Caco-2 (cell line): ENCODE data around the gene PCTP. TPM values are rescaled to one million over a fixed set of nuclear protein-coding genes. Genes with fewer than 3 reads are reported as not detected.

Experiments used
- BruUV-seq: library from RNA; stranded (reverse); fragments of 400-500 nt; replicated peaks from 2 replicates; lab custom pipeline; 2021; lab: Mats Ljungman, UMichigan
- CTCF ChIA-PET: fragments of 300-600 bp; sonication (Branson Sonifier 250); formaldehyde crosslinking; loops from one replicate; lab custom pipeline; 2022; ENCODE audit warnings: antibody characterized with exemption; lab: Charles Lee
- POLR2A ChIA-PET: fragments of 300-600 bp; sonication (Branson Sonifier 250); formaldehyde crosslinking; loops from one replicate; lab custom pipeline; 2022; ENCODE audit warnings: antibody characterized with exemption; lab: Charles Lee
- DNase-seq, 2 experiments: peaks; one replicate each; pipeline versions ENCODE4 v3.0.0 to v3.0.0-alpha.2; 2020 to 2022
- H3K27me3 ChIP-seq: replicated peaks from 2 replicates; pipeline ENCODE4 v1.6.0; 2011; ENCODE audit warnings: low read length; ENCODE audit not compliant: control insufficient read depth, insufficient read depth
- H3K36me3 ChIP-seq: 2 replicates; pipeline ENCODE4 v1.5.1; 2011; ENCODE audit warnings: low read length; ENCODE audit not compliant: control insufficient read depth, insufficient read depth
- H3K4me1 ChIP-seq: fragments of 250-450 bp; sonication (Bioruptor Pico); 2 replicates; pipeline ENCODE4 v1.5.1; 2020; ENCODE audit warnings: mild to moderate bottlenecking
- H3K4me3 ChIP-seq: 2 replicates; pipeline ENCODE4 v1.5.1; 2011; ENCODE audit warnings: low read depth, mild to moderate bottlenecking, control low read depth, low read length
- H3K9me3 ChIP-seq: fragments of 250-450 bp; sonication (Bioruptor Pico); 2 replicates; pipeline ENCODE4 v1.5.1; 2020; ENCODE audit warnings: mild to moderate bottlenecking, moderate library complexity
- H3K27ac Mint-ChIP-seq: one replicate; pipeline ENCODE4 v1.8.0; 2022; ENCODE audit warnings: mixed read lengths; ENCODE audit not compliant: unreplicated experiment
- H3K27me3 Mint-ChIP-seq: one replicate; pipeline ENCODE4 v1.8.0; 2022; ENCODE audit warnings: mixed read lengths; ENCODE audit not compliant: insufficient read depth, unreplicated experiment
- H3K36me3 Mint-ChIP-seq: one replicate; pipeline ENCODE4 v1.8.0; 2022; ENCODE audit warnings: mild to moderate bottlenecking, mixed read lengths; ENCODE audit not compliant: insufficient read depth, unreplicated experiment
- H3K4me1 Mint-ChIP-seq: one replicate; pipeline ENCODE4 v1.8.0; 2022; ENCODE audit warnings: low read depth, mixed read lengths; ENCODE audit not compliant: unreplicated experiment
- H3K4me3 Mint-ChIP-seq: one replicate; pipeline ENCODE4 v1.8.0; 2022; ENCODE audit warnings: mild to moderate bottlenecking, moderate library complexity, mixed read lengths; ENCODE audit not compliant: unreplicated experiment
- H3K9me3 Mint-ChIP-seq: one replicate; pipeline ENCODE4 v1.8.0; 2022; ENCODE audit warnings: mixed read lengths; ENCODE audit not compliant: unreplicated experiment
- CTCF ChIP-seq, 2 experiments: fragments of 200-600 bp in 1 of 2; IDR thresholded peaks; 1 replicate in 1 of 2; 2 replicates in 1 of 2; pipeline versions ENCODE4 v1.5.1 to v1.8.0; 2011 to 2022; ENCODE audit warnings: antibody characterized with exemption in 1 of 2, control low read depth in 1 of 2, inconsistent platforms in 1 of 2, low read depth in 1 of 2, low read length in 1 of 2, mild to moderate bottlenecking in 1 of 2, moderate library complexity in 1 of 2; ENCODE audit not compliant: insufficient read depth in 1 of 2, severe bottlenecking in 1 of 2, unreplicated experiment in 1 of 2
- intact Hi-C: fragments of 100-400 bp; cut with micrococcal nuclease; formaldehyde crosslinking; loops from one replicate; pipeline ENCODE4 v1.10.0; 2022; ENCODE audit not compliant: unreplicated experiment
- total RNA-seq: library from RNA; stranded (reverse); gene quantifications from 2 replicates; pipeline ENCODE4 v1.2.3, GENCODE V29; 2022

PCTP gene
- total RNA-seq, 1 experiment from 2014 or later, result 16.7 TPM

DNA sequence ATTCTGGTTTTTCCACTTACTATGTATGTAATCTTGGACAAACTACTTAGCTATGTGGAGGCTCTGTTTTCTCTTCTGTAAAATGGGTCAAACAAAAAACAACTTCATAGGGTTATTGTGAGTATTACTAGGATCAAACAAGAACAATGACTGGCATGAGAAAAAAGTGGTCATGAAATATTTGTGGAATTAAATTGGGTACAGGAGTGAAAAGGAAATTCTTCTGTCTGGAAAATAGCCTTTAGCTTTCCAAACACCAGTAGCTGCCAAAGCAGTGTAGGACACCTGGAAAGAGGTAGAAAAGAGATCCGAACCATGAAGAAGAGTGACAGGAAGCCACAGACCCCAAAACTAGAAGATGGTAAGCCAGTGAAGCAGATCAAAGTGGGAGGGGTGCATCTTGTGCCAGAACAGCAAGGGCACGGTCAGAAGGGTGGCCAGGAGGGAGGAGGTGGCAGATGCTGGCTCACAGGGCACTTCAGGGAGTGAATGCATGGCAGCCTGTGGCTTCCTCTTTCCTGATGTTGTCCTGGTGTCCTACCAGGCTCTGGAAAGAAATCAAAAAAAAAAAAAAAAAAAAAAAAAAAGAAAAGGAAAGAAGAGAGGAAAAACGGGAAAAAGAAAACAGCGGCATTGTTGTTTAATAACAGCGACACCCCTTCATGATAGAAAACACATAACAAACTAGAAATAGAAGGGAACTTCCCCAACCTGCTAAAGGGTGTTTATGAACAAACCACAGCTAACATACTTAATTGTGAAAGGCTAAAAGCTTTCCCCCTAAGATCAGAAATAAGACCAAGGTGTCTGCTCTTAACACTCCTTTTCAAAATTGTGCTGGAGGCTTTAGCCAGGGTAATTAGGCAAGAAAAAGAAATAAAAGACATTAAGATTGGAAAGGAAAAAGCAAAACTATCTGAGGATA, 67.9 kb downstream of the PCTP start:
- H3K27me3 Mint-ChIP-seq, result peaks cover 16% of the 10 kb centered on the region
- TF ChIP-seq CTCF (IDR thresholded peaks at IDR 0.05; ENCODE audit: insufficient read depth in 1 of 2, low read depth in 1 of 2, low read length in 1 of 2, severe bottlenecking in 1 of 2, unreplicated experiment in 1 of 2), result no peak
- H3K4me1 ChIP-seq, result no peaks in the 10 kb centered on the region
- H3K4me3 Mint-ChIP-seq, result no peak overlapping the region
- no peak overlapping the region for H3K27ac Mint-ChIP-seq
- CTCF ChIA-PET, result no interaction called here
- H3K9me3 Mint-ChIP-seq, result no peaks in the 10 kb centered on the region
- DNase-seq, result no peak
- H3K4me3 ChIP-seq, result no peak overlapping the region
- H3K9me3 ChIP-seq, result no peaks in the 10 kb centered on the region
- intact Hi-C loops, result no loop called here
- H3K27me3 ChIP-seq, result peaks cover 2% of the 10 kb centered on the region; the same call in 1 of the 2 replicates
- no TSS peak for BruUV-seq
- no peaks in the 10 kb centered on the region for H3K4me1 Mint-ChIP-seq
- POLR2A ChIA-PET, result no interaction called here
- no peaks in the 10 kb centered on the region for H3K36me3 Mint-ChIP-seq
- no peaks in the 10 kb centered on the region for H3K36me3 ChIP-seq

- H3K4me3 ChIP-seq, result no peak overlapping the region
- intact Hi-C loops, result no loop called here
Measured at GRCh38 chr17:55820675-55821074, 69.8 kb downstream of the PCTP start.

GRCh38 chr17:55822028-55822427, 71.2 kb downstream of the PCTP start:
- ChIA-PET POLR2A (no interaction called here), CTCF (no interaction called here)
- H3K27me3 ChIP-seq, result peaks cover 2% of the 10 kb centered on the region; the same call in 1 of the 2 replicates
- H3K4me3 Mint-ChIP-seq, result no peak overlapping the region
- intact Hi-C loops, result no loop called here
- no peaks in the 10 kb centered on the region for H3K9me3 Mint-ChIP-seq
- no peaks in the 10 kb centered on the region for H3K36me3 ChIP-seq
- H3K4me1 Mint-ChIP-seq, result no peaks in the 10 kb centered on the region
- no peak overlapping the region for H3K27ac Mint-ChIP-seq
- H3K9me3 ChIP-seq, result no peaks in the 10 kb centered on the region
- peaks cover 11% of the 10 kb centered on the region for H3K27me3 Mint-ChIP-seq
- no peaks in the 10 kb centered on the region for H3K4me1 ChIP-seq
- DNase-seq, result no peak
- no peak for TF ChIP-seq CTCF (IDR thresholded peaks at IDR 0.05; ENCODE audit: insufficient read depth in 1 of 2, low read depth in 1 of 2, low read length in 1 of 2, severe bottlenecking in 1 of 2, unreplicated experiment in 1 of 2)
- H3K36me3 Mint-ChIP-seq, result no peaks in the 10 kb centered on the region
- H3K4me3 ChIP-seq, result no peak overlapping the region
- BruUV-seq, result no TSS peak

More at GRCh38 chr17:55820675-55821074, 69.8 kb downstream of the PCTP start:
- no peak for DNase-seq
- Mint-ChIP-seq H3K9me3 (no peaks in the 10 kb centered on the region), H3K27me3 (peaks cover 11% of the 10 kb centered on the region), H3K36me3 (no peaks in the 10 kb centered on the region), H3K27ac (no peak overlapping the region), H3K4me1 (no peaks in the 10 kb centered on the region), H3K4me3 (no peak overlapping the region)
- CTCF ChIA-PET, result no interaction called here
- no TSS peak for BruUV-seq
- peaks cover 2% of the 10 kb centered on the region; the same call in 1 of the 2 replicates for H3K27me3 ChIP-seq
- POLR2A ChIA-PET, result no interaction called here
- no peaks in the 10 kb centered on the region for H3K36me3 ChIP-seq
- TF ChIP-seq CTCF (IDR thresholded peaks at IDR 0.05; ENCODE audit: insufficient read depth in 1 of 2, low read depth in 1 of 2, low read length in 1 of 2, severe bottlenecking in 1 of 2, unreplicated experiment in 1 of 2), result no peak
- no peaks in the 10 kb centered on the region for H3K4me1 ChIP-seq
- no peaks in the 10 kb centered on the region for H3K9me3 ChIP-seq
